SK-N-SH (cell line): Measurements from ENCODE around the gene FAM222A. TPM values are rescaled to one million over a fixed set of nuclear protein-coding genes. Genes with fewer than 3 reads are reported as not detected.

ENCODE experiments used
- CTCF ChIA-PET: fragments of 300-600, 350-600 bp; formaldehyde crosslinking; extraction: SDS; loops from one replicate; lab custom pipeline; 2021; lab: Yijun Ruan, JAX
- POLR2A ChIA-PET: fragments of 350-600 bp; sonication (Branson Sonifier 250); formaldehyde crosslinking; extraction: SDS; loops from one replicate; lab custom pipeline; 2020; ENCODE audit warnings: antibody characterized with exemption, inconsistent platforms; lab: Yijun Ruan, JAX
- DNase-seq: peaks from one replicate; pipeline ENCODE4 v3.0.0; 2012
- H2AFZ ChIP-seq: fragments of 200-600 bp; sonication (generic); 2 replicates; pipeline ENCODE4 v1.8.1; 2016; ENCODE audit warnings: antibody characterized with exemption, mild to moderate bottlenecking, low read depth
- H3F3A ChIP-seq: fragments of 200-600 bp; sonication (generic); replicated peaks from 2 replicates; pipeline ENCODE3; 2016; ENCODE audit warnings: antibody characterized with exemption, mild to moderate bottlenecking; ENCODE audit not compliant: insufficient read depth
- H3K27ac ChIP-seq, 2 experiments: fragments of 200-500 bp in 1 of 2; fragments of 200-600 bp in 1 of 2; sonication (Bioruptor generic) in 1 of 2; sonication (generic), shearing (Covaris generic) in 1 of 2; 2 replicates each; pipeline versions ENCODE4 v1.5.1 to v1.6.1; 2014 to 2016; ENCODE audit warnings: low read depth in 2 of 2, inconsistent platforms in 1 of 2, low read length in 1 of 2, mild to moderate bottlenecking in 1 of 2, mixed read lengths in 1 of 2
- H3K27me3 ChIP-seq: fragments of 200-600 bp; sonication (generic), shearing (Covaris generic); 2 replicates; pipeline ENCODE4 v1.6.1; 2016; ENCODE audit warnings: mixed run types; ENCODE audit not compliant: insufficient read depth
- H3K36me3 ChIP-seq, 2 experiments: fragments of 200-500 bp in 1 of 2; fragments of 200-600 bp in 1 of 2; sonication (Bioruptor generic) in 1 of 2; sonication (generic) in 1 of 2; replicated peaks in 1 of 2; 2 replicates each; pipeline versions ENCODE3 to v1.5.1; 2014 to 2016; ENCODE audit warnings: low read length in 1 of 2, mild to moderate bottlenecking in 1 of 2; ENCODE audit not compliant: insufficient read depth in 2 of 2, control insufficient read depth in 1 of 2
- H3K4me1 ChIP-seq, 2 experiments: fragments of 200-500 bp in 1 of 2; fragments of 200-600 bp in 1 of 2; sonication (Bioruptor generic) in 1 of 2; sonication (generic), shearing (Covaris generic) in 1 of 2; 2 replicates each; pipeline versions ENCODE4 v1.5.1 to v1.6.1; 2014 to 2016; ENCODE audit warnings: low read depth in 1 of 2, low read length in 1 of 2, mixed run types in 1 of 2; ENCODE audit not compliant: insufficient read depth in 2 of 2, control insufficient read depth in 1 of 2
- H3K4me2 ChIP-seq: fragments of 200-600 bp; sonication (generic), shearing (Covaris generic); 2 replicates; pipeline ENCODE4 v1.6.1; 2017; ENCODE audit warnings: mixed run types
- H3K4me3 ChIP-seq, 2 experiments: fragments of 200-500 bp in 1 of 2; fragments of 200-600 bp in 1 of 2; sonication (Bioruptor generic) in 1 of 2; sonication (generic), shearing (Covaris generic) in 1 of 2; 2 replicates each; pipeline versions ENCODE4 v1.5.1 to v1.8.1; 2014 to 2016; ENCODE audit warnings: low read depth in 2 of 2, inconsistent platforms in 1 of 2, low read length in 1 of 2, mild to moderate bottlenecking in 1 of 2, mixed read lengths in 1 of 2, moderate library complexity in 1 of 2
- H3K79me2 ChIP-seq: fragments of 200-600 bp; sonication (generic); 2 replicates; pipeline ENCODE4 v1.8.1; 2017; ENCODE audit warnings: mild to moderate bottlenecking; ENCODE audit not compliant: insufficient read depth
- H3K9ac ChIP-seq: fragments of 200-600 bp; sonication (generic); 2 replicates; pipeline ENCODE4 v1.6.1; 2017; ENCODE audit warnings: mixed run types
- H3K9me2 ChIP-seq: fragments of 200-600 bp; sonication (generic); 2 replicates; pipeline ENCODE4 v1.6.1; 2017; ENCODE audit warnings: mixed run types
- H3K9me3 ChIP-seq: fragments of 200-600 bp; sonication (generic); 2 replicates; pipeline ENCODE4 v1.6.1; 2017; ENCODE audit warnings: mixed run types, mild to moderate bottlenecking, moderate library complexity
- H4K20me1 ChIP-seq: fragments of 200-600 bp; sonication (generic); 2 replicates; pipeline ENCODE4 v1.6.1; 2017; ENCODE audit warnings: mild to moderate bottlenecking, mixed run types; ENCODE audit not compliant: insufficient read depth
- CTCF ChIP-seq: fragments of 200-600 bp; sonication (generic); IDR thresholded peaks from 2 replicates; pipeline ENCODE4 v1.6.1; 2017; ENCODE audit warnings: antibody characterized with exemption, mild to moderate bottlenecking, moderate library complexity
- ELF1 ChIP-seq: IDR thresholded peaks from 2 replicates; pipeline ENCODE4 v1.4.0; 2012
- EZH2phosphoT487 ChIP-seq: fragments of 200-600 bp; sonication (generic); IDR thresholded peaks from 2 replicates; pipeline ENCODE4 v1.6.1; 2017; ENCODE audit warnings: low read depth, mixed run types, mild to moderate bottlenecking, antibody characterized with exemption, moderate library complexity, borderline replicate concordance
- FOSL2 ChIP-seq: IDR thresholded peaks from 2 replicates; pipeline ENCODE4 v1.4.0; 2012; ENCODE audit warnings: low read depth, mild to moderate bottlenecking, moderate library complexity, borderline replicate concordance
- FOXM1 ChIP-seq: IDR thresholded peaks from 2 replicates; pipeline ENCODE4 v1.4.0; 2012; ENCODE audit warnings: low read depth, mild to moderate bottlenecking
- GABPA ChIP-seq: IDR thresholded peaks from 2 replicates; pipeline ENCODE4 v1.4.0; 2012; ENCODE audit warnings: low read depth, mild to moderate bottlenecking
- MEF2A ChIP-seq: IDR thresholded peaks from 2 replicates; pipeline ENCODE4 v1.4.0; 2012; ENCODE audit warnings: low read depth, borderline replicate concordance
- PBX3 ChIP-seq: IDR thresholded peaks from 2 replicates; pipeline ENCODE4; 2012
- RAD21 ChIP-seq: IDR thresholded peaks from 2 replicates; pipeline ENCODE4 v1.6.1; 2012; ENCODE audit warnings: mild to moderate bottlenecking, low read length
- REST ChIP-seq: IDR thresholded peaks from 2 replicates; pipeline ENCODE4 v1.6.1; 2012; ENCODE audit warnings: mild to moderate bottlenecking, low read depth, low read length, moderate library complexity
- RFX5 ChIP-seq: IDR thresholded peaks from 2 replicates; pipeline ENCODE4 v1.6.1; 2012; ENCODE audit warnings: mild to moderate bottlenecking, improper control_type of control experiment, low read length
- RXRA ChIP-seq: IDR thresholded peaks from 2 replicates; pipeline ENCODE4 v1.4.0; 2012; ENCODE audit warnings: low read depth, mild to moderate bottlenecking, borderline replicate concordance
- SMC3 ChIP-seq: IDR thresholded peaks from 2 replicates; pipeline ENCODE4 v1.6.1; 2012; ENCODE audit warnings: low read depth, low read length, improper control_type of control experiment
- TEAD4 ChIP-seq: IDR thresholded peaks from 2 replicates; pipeline ENCODE4 v1.4.0; 2012; ENCODE audit warnings: mild to moderate bottlenecking, borderline replicate concordance; ENCODE audit not compliant: insufficient read depth
- WGBS: methylation state at CpG from one replicate; pipeline ENCODE4 v1.1.6; 2017; ENCODE audit warnings: low lambda C conversion rate; 5-methylcytosine and 5-hydroxymethylcytosine counted together
- polyA plus RNA-seq, 3 experiments: library from polyadenylated mRNA; depleted of rRNA; stranded (reverse); fragments of >200 nt; gene quantifications; 2 replicates each; pipeline ENCODE4 v1.2.3, GENCODE V29; 2012

Gene FAM222A
- polyA plus RNA-seq, 1 of the 3 experiments (the other 2 are of a cell fraction): 1.6 TPM

GRCh38 chr12:109803678-109804077 is 90.1 kb downstream of the FAM222A start:
- Histone ChIP-seq H3K27me3 (no peaks in the 10 kb centered on the region), H3K79me2 (no peaks in the 10 kb centered on the region), H3K9ac (no peak overlapping the region), H3F3A (no peaks in the 10 kb centered on the region), H3K4me3 (no peak overlapping the region), H2AFZ (no peak overlapping the region), H3K4me2 (no peak overlapping the region), H3K9me2 (no peaks in the 10 kb centered on the region), H3K27ac (no peak overlapping the region), H4K20me1 (no peaks in the 10 kb centered on the region), H3K36me3 (no peaks in the 10 kb centered on the region), H3K9me3 (no peaks in the 10 kb centered on the region), H3K4me1 (no peaks in the 10 kb centered on the region)
- CTCF ChIA-PET: interaction anchor here (1.3 to 4.3 kb wide), 10 partner anchors 12 to 284 kb away, joined by 3 to 89 read pairs (median 13); partner anchors contain the start of gene TRPV4
- POLR2A ChIA-PET: no interaction called here
- WGBS: 28% methylated on average over 3 of the region's 3 CpGs
- DNase-seq: no peak
- no peak for TF ChIP-seq RAD21
- TF ChIP-seq FOXM1: no peak
- TF ChIP-seq EZH2phosphoT487: no peak
- TF ChIP-seq RFX5: no peak
- TF ChIP-seq GABPA: no peak
- no peak for TF ChIP-seq ELF1
- no peak for TF ChIP-seq RXRA
- TF ChIP-seq REST: no peak
- no peak for TF ChIP-seq SMC3

- no peaks in the 10 kb centered on the region for H3K36me3 ChIP-seq
- no peaks in the 10 kb centered on the region for H3F3A ChIP-seq
- H3K9ac ChIP-seq: no peak overlapping the region
- no peaks in the 10 kb centered on the region for H4K20me1 ChIP-seq
- H2AFZ ChIP-seq: no peak overlapping the region
- 24% methylated on average over 9 of the region's 12 CpGs for WGBS
- ChIA-PET POLR2A (no interaction called here), CTCF (interaction anchor here (0.6 to 4.3 kb wide), 38 partner anchors 9 to 437 kb away, joined by 3 to 89 read pairs (median 4); partner anchors contain the start of genes GLTP and TRPV4)
- no peaks in the 10 kb centered on the region for H3K27me3 ChIP-seq
- H3K27ac ChIP-seq: no peak overlapping the region
- H3K4me1 ChIP-seq: no peaks in the 10 kb centered on the region
- H3K9me2 ChIP-seq: no peaks in the 10 kb centered on the region
- no peak overlapping the region for H3K4me2 ChIP-seq
- TF ChIP-seq FOSL2 (no peak), MEF2A (no peak), CTCF (peak; percentile 93), PBX3 (no peak), RAD21 (peak; percentile 77), SMC3 (peak; percentile 87), TEAD4 (no peak)
- DNase-seq: peak; percentile 89
- no peaks in the 10 kb centered on the region for H3K9me3 ChIP-seq
- no peaks in the 10 kb centered on the region for H3K79me2 ChIP-seq
- no peak overlapping the region; a peak in 1 of 4 replicates for H3K4me3 ChIP-seq
Measured at GRCh38 chr12:109804820-109805761, 91.5 kb downstream of the FAM222A start.
